GM20431 (cell line): ENCODE measurements around the gene PLCD3.

Experiments
- in situ Hi-C: fragments of 300-500 bp; cut with MseI, MboI; formaldehyde crosslinking; loops from one replicate; pipeline ENCODE4 v1.15.0; 2020; ENCODE audit warnings: low sequenced_read_pairs; ENCODE audit not compliant: unreplicated experiment

Gene PLCD3

DNA sequence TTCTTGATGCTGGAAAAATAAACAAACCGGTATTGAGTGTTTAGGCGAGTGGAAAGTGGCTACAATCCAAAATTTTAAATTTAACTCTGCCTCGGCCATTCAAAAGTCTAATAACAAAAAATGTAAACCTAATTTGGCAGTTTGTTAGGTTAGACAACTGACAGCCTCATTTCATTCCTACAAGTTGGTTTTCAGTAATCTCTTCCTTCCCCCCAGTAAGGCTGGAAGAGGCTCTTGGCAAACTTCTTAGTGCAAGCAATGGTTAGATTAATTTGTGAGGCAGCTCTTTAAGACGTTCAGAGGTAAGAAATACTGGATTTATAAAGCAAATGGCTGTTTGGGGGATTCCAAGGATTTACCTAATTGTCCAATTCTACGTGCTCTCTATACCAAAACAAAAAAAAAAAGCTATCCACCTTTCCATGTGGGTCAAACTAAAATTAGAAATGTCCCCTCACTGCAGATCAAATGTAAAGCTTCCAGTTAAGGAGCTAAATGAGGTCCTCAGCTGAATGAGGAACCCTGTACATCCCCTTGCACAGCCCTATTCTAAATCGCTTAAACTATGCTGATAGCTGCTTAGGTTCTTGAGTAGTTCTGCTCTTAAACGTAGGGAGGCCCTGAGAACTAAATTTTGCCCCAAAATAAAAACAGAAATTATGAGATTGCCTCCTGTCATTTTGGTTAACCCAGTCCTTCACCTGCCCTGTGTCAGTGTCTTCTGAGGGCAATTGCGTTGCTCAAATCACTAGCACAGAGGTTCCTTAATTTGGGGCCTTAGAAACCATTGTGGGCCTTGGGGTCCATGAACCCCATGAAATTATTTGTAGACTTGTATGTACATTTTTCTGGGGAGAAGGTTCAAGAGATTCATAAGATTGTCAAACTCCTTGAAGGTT is 18.8 kb upstream of the PLCD3 start:
- in situ Hi-C loops, result no loop called here

DNA sequence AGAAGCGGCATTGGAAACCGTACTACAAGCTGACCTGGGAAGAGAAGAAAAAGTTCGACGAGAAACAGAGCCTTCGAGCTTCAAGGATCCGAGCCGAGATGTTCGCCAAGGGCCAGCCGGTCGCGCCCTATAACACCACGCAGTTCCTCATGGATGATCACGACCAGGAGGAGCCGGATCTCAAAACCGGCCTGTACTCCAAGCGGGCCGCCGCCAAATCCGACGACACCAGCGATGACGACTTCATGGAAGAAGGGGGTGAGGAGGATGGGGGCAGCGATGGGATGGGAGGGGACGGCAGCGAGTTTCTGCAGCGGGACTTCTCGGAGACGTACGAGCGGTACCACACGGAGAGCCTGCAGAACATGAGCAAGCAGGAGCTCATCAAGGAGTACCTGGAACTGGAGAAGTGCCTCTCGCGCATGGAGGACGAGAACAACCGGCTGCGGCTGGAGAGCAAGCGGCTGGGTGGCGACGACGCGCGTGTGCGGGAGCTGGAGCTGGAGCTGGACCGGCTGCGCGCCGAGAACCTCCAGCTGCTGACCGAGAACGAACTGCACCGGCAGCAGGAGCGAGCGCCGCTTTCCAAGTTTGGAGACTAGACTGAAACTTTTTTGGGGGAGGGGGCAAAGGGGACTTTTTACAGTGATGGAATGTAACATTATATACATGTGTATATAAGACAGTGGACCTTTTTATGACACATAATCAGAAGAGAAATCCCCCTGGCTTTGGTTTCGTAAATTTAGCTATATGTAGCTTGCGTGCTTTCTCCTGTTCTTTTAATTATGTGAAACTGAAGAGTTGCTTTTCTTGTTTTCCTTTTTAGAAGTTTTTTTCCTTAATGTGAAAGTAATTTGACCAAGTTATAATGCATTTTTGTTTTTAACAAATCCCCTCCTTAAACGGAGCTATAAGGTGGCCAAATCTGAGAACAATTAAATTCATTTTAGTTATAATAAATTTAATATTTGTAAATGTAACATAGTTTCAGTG is 17.7 kb upstream of the PLCD3 start:
- in situ Hi-C loops, result no loop called here

DNA sequence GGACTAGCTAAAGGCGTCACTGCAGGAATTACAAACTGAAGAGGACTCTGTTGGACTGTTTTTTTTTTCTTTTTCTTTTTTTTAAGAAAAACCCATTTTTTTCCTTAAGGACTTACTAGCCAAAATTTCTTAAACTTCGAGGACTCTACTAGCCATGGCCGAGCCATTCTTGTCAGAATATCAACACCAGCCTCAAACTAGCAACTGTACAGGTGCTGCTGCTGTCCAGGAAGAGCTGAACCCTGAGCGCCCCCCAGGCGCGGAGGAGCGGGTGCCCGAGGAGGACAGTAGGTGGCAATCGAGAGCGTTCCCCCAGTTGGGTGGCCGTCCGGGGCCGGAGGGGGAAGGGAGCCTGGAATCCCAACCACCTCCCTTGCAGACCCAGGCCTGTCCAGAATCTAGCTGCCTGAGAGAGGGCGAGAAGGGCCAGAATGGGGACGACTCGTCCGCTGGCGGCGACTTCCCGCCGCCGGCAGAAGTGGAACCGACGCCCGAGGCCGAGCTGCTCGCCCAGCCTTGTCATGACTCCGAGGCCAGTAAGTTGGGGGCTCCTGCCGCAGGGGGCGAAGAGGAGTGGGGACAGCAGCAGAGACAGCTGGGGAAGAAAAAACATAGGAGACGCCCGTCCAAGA is 16.8 kb upstream of the PLCD3 start:
- in situ Hi-C loops, result no loop called here

DNA sequence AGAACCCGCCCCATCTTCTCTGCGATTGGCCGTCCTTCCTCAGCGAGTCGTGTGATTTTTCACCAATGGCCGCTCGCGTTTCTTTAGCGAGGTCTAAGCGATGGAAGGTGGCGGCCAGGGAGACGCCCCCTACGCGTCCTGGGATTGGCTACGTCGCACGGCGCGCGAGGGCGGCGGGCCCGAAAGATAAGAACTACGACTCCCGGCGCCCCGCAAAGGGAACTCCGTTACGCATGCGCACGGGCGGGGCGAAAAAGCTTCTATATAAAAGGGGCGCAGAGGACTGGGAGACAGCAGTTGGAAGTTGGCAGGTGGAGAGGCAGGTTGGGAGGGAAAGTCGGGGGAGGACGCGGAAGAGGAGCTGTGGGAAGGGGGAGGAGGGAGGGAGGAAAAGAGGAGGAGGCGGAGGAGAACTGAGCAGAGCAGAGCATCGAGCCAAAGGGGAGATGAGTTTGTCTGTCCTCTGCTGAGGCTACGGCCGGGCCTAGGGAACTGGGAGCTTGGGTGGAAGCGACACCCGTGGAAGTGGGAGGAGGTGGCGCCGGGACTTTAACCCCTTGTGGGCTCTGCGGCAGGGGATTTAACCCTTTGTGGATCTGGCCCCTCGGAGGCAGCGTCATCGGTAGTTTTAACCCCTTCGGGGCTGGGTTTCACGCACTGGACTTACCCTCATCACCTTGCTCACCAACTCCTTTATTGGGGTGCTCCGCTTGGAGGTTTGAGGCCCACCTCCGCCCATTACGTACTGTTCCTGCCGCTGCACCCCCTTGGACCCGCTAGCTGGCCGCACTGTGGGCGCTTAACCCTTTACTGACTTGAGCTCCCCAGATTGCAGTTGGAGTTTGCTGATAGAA is 16.1 kb upstream of the PLCD3 start, which contains the start of gene HEXIM1:
Gene HEXIM1 (plus strand): TSS at position 293 of the 854 bp plus-strand sequence. CDS start 716 bp downstream, outside the sequence.
- in situ Hi-C loops, result no loop called here

DNA sequence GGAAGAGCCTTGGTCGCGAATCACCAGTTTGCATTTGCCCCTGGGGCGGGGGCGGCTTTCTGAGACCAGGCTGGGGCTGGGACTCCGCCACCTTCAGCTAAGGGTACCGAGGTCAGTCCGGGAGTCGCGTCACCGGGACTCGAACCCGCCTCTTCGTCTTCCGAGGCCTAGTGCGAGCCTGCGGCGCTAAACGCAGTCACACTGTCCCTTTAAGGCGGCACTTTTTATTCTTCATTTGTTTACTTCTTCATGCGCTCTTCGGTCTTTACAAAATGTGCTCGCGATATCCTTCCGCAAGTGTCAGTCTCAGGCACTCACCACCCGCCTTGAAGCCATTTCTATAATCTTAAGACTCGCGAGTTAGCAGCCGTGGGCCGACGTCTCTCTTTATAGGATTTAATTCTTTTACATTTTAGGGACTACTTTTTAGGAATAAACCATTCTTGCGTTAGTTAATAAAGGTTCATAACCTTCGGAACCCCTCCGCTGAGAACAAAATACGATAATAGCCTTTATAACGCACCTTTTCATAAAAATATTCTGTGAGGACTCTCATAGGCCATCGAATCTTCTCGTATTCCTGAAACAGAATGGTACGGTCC is 15.4 kb upstream of the PLCD3 start:
- in situ Hi-C loops, result no loop called here

DNA sequence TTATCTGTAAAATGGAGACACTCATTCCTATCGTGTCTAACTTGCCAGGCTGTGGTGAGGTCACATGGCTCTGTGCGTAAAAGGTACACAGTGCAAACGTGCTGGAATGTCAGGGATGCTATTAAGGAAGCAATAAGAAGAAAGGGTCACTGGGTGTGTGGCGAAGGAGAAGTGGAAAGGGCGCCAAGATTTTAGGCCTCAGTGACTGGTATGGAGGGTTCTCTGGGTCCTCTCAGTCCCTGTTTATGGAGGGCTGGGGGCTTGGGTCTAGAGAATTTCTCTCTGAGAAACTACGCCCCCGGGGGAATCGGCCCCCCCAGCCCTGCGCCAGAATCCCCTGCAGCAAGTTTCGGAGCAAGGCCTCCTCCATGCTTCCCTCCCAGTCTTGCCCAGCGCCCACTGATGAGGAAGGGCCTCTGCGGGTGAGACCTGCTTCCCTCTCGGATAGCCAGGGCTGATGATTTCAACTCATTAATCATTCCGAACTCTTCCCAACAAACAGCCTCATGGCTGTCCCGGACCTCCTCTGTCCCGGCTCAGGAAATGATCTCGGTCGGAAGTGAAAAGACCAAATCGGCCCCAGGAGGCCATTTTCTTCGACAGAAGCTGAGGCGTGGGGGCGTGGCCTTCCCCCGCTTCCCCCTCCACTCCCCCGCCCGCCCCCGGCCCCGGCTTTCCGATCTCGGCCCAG is 14.7 kb upstream of the PLCD3 start:
- in situ Hi-C loops, result no loop called here

DNA sequence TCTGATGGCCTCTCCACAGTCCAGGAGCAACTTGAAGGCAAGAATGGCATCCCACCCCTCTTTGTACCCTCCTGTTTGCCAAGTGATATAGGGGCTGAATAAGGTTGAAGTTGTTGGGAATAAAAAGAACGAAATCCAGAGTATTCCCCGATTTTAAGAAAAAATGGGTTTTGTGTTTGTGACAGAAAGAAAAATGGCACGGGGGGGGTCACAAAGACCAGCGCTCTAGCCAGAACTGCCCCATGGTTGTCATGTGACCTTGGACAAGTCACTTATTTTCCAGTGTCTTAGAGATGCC is 14.2 kb upstream of the PLCD3 start:
- in situ Hi-C loops, result no loop called here

DNA sequence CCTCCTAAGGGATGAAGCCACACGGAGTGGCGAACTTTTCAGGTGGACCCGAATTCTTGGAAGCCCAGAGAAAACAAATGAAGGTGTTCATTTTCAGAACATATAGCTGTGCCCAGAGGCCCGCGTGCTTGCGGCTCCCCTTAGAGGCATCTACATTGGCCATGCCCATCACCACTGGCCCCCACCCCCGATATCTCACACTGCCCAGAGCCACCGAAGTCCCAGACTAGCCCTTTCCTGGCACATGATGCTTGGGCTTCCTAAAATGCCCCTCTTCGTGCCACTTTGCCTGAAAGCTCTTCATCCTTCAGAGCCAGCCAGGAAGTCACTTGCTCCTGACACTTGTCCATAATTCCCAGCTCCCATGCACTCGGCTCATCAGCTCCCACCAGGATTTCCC is 13.9 kb upstream of the PLCD3 start:
- in situ Hi-C loops, result no loop called here

DNA sequence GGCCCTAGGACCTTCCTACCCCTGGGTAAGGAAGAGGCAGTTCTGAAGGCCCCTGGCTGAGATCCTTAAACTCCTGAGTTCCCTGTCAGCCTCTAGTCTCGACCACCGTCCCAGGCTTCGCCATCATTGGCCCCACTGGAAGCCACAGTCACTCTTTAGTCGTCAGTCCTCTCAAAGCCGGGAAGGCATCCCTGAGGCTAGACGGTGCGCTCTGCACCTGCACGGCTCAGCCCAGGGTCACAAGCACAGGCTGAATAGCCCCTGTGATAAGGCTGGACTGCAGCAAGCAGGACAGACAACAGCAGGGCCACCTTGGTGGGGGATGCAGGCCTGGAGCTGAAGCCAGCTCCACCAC is 12.7 kb upstream of the PLCD3 start:
- in situ Hi-C loops, result no loop called here

DNA sequence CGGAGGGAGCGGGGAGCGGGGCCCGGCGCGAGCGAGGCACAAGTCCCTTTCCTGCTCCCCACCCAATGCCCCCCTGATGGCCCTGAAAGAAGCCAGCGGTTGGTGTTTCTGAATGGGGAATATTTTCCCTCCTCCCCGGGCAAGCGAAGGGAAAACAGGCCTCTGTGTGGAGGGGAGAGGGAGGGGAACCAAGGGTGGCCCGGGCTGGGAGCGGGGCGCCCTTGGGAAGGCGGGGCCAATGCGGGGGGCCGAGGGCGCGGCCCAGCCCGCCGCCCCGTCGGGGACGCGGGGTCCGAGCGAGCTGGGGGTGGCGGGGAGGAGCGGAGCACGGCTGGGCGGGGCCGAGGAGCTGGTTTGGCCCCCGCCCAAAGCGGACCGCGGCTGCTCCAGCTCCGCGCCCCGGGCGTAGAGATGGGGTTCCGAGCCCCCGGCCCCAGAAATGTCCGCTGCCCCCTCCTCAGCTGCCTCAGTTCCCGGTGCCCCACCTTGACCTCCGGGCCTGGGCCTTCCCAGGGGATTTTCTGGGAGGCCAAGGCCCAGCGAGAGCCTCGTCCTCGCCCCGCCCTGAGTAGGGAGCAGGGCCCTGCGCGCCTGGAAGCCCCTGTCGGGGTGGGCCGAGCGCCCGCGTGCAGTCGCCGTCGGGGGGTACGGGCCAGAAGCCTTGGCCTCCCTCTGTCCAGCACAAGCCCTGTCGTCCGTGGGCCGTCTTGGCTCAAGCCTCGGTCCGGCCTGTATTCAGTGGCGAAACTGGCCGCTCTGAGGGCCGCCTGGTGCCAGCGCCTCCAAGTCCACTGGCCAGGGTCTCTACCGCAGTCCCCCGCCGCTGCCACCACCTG is 12.1 kb upstream of the PLCD3 start:
- in situ Hi-C loops, result no loop called here

DNA sequence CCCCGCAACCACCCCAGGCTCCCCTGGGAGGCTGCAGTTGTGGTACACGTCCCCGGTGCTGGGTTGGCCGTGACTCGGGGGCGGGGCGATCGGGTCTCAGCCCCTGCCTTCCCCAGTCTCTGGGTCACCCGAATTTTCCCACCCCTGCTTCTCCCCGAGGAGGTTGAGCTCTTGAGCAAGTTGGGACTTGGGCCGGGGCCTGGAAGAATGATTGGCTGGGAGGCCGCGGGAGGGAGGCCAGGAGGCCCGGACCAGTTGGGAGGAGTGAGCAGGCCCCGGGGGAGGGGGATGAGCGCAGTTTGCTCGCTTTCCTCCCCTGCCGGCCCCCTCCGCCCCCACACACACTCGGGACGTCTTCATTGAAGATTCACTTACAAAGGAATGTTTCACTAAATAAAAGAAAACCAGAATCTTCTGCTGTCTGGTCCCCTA is 11.5 kb upstream of the PLCD3 start:
- in situ Hi-C loops, result no loop called here

DNA sequence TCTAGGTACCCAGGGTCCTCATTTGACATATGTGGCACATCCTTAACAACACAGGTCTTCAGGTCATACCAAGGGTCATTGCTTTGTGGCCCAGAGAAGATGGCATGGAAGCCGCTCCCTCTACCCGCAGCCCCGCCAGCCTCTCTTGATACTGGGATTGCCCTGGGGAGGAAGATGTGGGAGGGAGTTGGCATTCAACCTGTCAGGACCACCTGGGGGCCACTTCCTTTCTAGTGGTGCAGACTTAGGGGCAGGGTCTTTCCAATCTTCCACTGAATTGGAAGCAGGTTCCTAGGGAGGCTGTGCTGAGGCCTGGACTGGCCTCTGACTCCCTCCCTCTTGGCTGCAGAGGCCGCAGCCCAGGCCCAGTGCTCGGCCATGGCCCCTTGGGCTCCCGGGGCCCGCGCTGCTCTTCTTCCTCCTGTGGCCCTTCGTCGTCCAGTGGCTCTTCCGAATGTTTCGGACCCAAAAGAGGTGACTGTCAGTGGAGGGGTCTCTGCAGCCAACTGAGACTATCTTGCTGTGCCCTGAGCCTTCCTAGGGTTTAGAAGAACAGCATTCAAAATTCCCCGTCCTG is 10.9 kb upstream of the PLCD3 start:
- in situ Hi-C loops, result no loop called here

DNA sequence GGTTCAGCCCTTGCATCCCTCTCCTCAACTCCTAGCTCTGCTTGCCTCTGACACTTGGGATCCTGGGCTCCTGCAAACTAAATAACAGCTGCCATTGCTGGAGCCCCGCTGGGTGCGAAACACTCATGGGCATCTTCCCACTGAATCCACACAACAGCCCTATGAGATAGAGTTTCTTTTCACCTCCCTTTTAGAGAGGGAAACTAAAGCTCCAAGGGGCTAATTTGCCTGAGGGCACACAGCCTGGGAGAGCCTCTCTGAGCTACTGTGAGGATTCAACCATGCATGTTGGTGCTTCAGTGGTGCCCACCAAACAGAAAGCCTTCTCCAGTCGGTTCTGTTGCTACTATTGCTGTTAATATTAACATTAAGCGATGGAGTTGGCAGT is 7.2 kb upstream of the PLCD3 start:
- in situ Hi-C loops, result loop anchor here (10.0 kb wide), 1 partner anchor 55 kb away; no protein-coding TSS in a partner anchor

DNA sequence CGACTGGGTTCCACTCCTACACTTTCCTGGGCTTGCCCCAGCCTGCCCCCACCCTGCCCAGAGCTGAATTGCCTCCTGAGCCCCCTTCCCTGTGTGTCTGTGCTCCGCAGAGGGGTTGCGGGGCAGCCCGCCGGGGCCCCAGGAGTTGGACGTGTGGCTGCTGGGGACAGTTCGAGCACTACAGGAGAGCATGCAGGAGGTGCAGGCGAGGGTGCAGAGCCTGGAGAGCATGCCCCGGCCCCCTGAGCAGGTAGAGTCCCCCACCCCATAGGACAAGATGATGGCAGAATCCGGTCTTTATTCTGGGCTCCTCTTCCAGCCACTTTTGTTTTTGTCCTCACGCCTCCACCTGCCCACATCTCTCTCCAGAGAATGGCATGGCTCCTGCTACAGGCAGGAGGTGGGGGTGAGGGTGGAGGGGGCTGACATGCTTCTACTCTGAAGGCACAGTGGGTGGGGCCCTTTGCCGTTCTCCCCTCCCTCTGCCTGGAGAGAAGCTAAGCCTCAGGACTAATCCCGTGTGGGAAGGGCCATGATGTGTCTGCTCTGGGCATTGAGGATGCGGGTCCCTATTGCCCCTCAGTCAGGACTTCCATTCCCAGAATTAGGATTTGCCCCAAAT is 6.7 kb upstream of the PLCD3 start:
- in situ Hi-C loops, result loop anchor here (10.0 kb wide), 1 partner anchor 56 kb away; no protein-coding TSS in a partner anchor

DNA sequence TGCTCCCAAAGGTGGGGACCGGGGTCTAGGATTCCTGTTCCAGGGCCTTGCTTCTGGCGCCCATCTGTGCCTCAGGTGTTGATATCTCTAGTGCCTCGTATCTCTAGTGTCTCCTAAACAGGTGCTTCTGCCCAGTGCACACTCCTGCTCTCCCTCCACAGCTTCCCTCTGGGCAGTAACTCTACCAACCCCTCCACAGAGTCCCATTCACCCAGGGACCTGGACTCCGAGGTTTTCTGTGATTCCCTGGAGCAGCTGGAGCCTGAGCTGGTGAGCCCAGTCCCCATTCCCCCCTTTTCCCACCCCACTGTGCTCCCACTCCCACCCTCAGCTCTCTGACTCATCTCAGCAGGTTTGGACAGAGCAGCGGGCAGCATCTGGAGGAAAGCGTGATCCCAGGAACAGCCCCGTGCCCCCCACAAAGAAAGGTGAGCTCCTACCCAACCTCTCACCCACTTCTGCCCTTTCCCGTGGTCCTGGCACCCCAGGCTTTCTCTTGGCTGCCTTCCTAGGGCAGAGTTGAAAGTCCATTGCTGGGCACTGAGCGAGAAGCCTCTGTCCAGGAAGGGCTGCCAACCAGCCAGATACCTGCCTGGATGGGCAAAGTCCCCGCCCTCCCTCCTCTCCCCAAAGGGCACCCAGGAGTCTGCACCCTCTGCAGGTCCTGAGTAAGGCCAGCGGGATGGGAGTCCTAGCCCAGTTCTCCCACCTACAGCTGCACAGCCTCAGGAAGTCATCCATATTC is 5.4 kb upstream of the PLCD3 start:
- in situ Hi-C loops, result loop anchor here (10.0 kb wide), 1 partner anchor 57 kb away; no protein-coding TSS in a partner anchor
